ENCODE results near the gene B3GALT6.
"Not testable (repeated sequence)": the region's sequence is repeated elsewhere in the genome, so short reads cannot be mapped to it uniquely, and the experiment has no call there.

Gene B3GALT6

GRCh38 chr1:1232208-1232795 lies at the start of gene B3GALT6:
B3GALT6 (plus strand) TSS chr1:1232237; CDS start chr1:1232279, 42 bp downstream.
- no peak for FAIRE-seq

GRCh38 chr1:1182491-1183220 lies 49.4 kb upstream of the B3GALT6 start:
- FAIRE-seq = no peak

- no peak for FAIRE-seq
Measured at GRCh38 chr1:1183221-1183747, 48.8 kb upstream of the B3GALT6 start.

GRCh38 chr1:1183833-1184775 lies 47.9 kb upstream of the B3GALT6 start:
- no peak for FAIRE-seq

- FAIRE-seq = no peak
Measured at GRCh38 chr1:1185101-1185765, 46.8 kb upstream of the B3GALT6 start.

- FAIRE-seq = no peak
Measured at GRCh38 chr1:1187938-1188337, 44.1 kb upstream of the B3GALT6 start.

GRCh38 chr1:1189111-1189510 lies 42.9 kb upstream of the B3GALT6 start:
- no peak for FAIRE-seq

GRCh38 chr1:1191734-1192133 lies 40.3 kb upstream of the B3GALT6 start:
- no peak for FAIRE-seq

- FAIRE-seq = no peak
Measured at GRCh38 chr1:1194723-1195122, 37.3 kb upstream of the B3GALT6 start.

- not testable (repeated sequence) for FAIRE-seq
Measured at GRCh38 chr1:1195726-1196125, 36.3 kb upstream of the B3GALT6 start.

GRCh38 chr1:1196431-1197187 lies 35.4 kb upstream of the B3GALT6 start:
- FAIRE-seq = no peak

GRCh38 chr1:1197188-1197500 lies 34.9 kb upstream of the B3GALT6 start:
- no peak for FAIRE-seq

GRCh38 chr1:1197551-1198422 lies 34.2 kb upstream of the B3GALT6 start:
- FAIRE-seq = no peak

GRCh38 chr1:1198423-1199140 lies 33.5 kb upstream of the B3GALT6 start:
- FAIRE-seq = no peak

GRCh38 chr1:1199141-1199960 lies 32.7 kb upstream of the B3GALT6 start:
- no peak for FAIRE-seq

GRCh38 chr1:1199961-1200875 lies 31.8 kb upstream of the B3GALT6 start:
- no peak for FAIRE-seq

GRCh38 chr1:1200876-1201810 lies 30.9 kb upstream of the B3GALT6 start:
- FAIRE-seq = no peak
